Panc1 (cell line): ENCODE measurements around the gene TC2N.

Source experiments
- POLR2AphosphoS5 ChIP-seq: IDR thresholded peaks from 2 replicates; pipeline ENCODE4 v1.6.1; 2012; ENCODE audit warnings: mild to moderate bottlenecking, low read depth, low read length, moderate library complexity
- TF ChIP-seq, protein P1 (sequence below): fragments of 450-650 bp; IDR thresholded peaks from 2 replicates; pipeline ENCODE4 v1.5.1; 2017; ENCODE audit warnings: mild to moderate bottlenecking

- TF ChIP-seq, protein P1, sequence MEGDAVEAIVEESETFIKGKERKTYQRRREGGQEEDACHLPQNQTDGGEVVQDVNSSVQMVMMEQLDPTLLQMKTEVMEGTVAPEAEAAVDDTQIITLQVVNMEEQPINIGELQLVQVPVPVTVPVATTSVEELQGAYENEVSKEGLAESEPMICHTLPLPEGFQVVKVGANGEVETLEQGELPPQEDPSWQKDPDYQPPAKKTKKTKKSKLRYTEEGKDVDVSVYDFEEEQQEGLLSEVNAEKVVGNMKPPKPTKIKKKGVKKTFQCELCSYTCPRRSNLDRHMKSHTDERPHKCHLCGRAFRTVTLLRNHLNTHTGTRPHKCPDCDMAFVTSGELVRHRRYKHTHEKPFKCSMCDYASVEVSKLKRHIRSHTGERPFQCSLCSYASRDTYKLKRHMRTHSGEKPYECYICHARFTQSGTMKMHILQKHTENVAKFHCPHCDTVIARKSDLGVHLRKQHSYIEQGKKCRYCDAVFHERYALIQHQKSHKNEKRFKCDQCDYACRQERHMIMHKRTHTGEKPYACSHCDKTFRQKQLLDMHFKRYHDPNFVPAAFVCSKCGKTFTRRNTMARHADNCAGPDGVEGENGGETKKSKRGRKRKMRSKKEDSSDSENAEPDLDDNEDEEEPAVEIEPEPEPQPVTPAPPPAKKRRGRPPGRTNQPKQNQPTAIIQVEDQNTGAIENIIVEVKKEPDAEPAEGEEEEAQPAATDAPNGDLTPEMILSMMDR = no peak
- no peak for TF ChIP-seq POLR2AphosphoS5
These were observed 97.2 kb downstream of the TC2N start for GRCh38 chr14:91770185-91770584.
